ENCODE results near the gene PLSCR4.

PLSCR4 gene

DNA sequence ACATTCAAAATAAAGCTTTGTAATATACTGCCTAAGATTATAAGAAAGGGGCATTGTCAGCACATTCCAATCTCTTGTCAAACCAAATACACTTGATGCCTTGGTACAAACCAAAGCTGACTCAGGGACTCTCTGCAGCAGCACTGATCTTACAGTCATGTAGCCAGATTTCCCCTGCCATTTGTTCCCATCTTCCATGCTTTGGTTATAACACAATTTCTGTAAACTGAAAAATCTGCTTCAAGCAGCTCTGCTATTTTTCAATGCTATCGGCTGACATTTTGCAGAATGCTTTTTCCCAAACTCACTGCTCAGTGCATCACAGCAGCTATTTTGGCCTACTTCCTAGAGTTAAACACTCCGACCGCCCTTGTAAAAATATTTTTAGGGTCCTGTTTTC, 108.1 kb downstream of the PLSCR4 start:
- TF ChIP-seq, protein P1, sequence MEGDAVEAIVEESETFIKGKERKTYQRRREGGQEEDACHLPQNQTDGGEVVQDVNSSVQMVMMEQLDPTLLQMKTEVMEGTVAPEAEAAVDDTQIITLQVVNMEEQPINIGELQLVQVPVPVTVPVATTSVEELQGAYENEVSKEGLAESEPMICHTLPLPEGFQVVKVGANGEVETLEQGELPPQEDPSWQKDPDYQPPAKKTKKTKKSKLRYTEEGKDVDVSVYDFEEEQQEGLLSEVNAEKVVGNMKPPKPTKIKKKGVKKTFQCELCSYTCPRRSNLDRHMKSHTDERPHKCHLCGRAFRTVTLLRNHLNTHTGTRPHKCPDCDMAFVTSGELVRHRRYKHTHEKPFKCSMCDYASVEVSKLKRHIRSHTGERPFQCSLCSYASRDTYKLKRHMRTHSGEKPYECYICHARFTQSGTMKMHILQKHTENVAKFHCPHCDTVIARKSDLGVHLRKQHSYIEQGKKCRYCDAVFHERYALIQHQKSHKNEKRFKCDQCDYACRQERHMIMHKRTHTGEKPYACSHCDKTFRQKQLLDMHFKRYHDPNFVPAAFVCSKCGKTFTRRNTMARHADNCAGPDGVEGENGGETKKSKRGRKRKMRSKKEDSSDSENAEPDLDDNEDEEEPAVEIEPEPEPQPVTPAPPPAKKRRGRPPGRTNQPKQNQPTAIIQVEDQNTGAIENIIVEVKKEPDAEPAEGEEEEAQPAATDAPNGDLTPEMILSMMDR (IDR thresholded peaks at IDR 0.05; ENCODE audit: low read depth, low read length) = no peak
- no peak overlapping the region for H3K4me3 ChIP-seq (ENCODE audit: low read depth, low read length)

Measured in WI38 (cell line).